Fibroblast of villous mesenchyme (primary cell): ENCODE measurements around the gene LRIT3. TPM values are rescaled to one million over a fixed set of nuclear protein-coding genes. Genes with fewer than 3 reads are reported as not detected.

Experiments
- DNase-seq: peaks from one replicate; pipeline ENCODE4 v3.0.0-alpha.2; 2010; ENCODE audit warnings: low read depth
- H3K4me3 ChIP-seq: 2 replicates; pipeline ENCODE4 v1.5.1; 2011; ENCODE audit warnings: low read depth, mild to moderate bottlenecking, low read length
- total RNA-seq: library from RNA; depleted of rRNA; stranded (reverse); fragments of >200 nt; gene quantifications from 2 replicates; pipeline ENCODE4 v1.2.3, GENCODE V29; 2012
- TF ChIP-seq, protein P1 (sequence below): IDR thresholded peaks from 2 replicates; pipeline ENCODE4 v1.5.1; 2012; ENCODE audit warnings: low read depth, mild to moderate bottlenecking, low read length; ENCODE audit not compliant: insufficient read depth

The LRIT3 gene
- total RNA-seq, 1 donor = not detected

DNA sequence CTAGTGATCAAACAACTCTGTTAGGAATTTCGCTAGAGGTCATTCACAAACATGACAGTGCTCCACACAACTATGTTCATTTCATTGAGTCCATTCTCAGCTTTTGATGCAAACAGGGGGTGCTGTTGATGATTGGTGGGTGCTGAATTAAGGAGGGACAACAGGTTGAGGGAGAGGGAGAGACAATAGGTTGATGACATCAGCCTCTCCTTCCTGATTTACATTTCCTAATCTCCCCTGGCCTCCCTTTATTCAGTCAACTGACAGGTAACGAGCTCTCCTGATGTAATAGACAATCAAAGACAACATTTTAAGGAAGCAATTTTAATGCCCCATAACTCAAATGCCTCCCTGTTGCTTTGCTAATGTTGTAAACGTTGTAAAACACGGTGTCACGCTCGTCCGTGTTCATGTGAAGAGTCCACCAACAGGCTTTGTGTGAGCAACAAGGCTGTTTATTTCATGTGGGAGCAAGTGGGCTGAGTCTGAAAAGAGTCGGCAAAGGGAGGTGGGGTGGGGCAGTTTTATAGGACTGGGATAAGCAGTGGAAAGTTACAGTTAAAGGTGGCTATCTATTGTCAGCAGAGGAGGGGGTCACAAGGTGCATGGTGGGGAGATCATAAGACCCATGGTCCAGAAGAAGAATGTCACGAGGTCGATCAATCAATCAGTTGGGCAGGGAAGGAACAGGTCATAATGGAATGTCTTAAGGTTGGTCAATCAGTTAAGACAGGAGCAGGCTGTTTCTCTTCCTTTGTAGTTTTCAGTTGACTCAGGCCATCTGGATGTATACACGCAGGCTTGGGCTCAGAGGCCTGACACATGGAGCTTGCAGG, 37.1 kb upstream of the LRIT3 start:
- TF ChIP-seq, protein P1, sequence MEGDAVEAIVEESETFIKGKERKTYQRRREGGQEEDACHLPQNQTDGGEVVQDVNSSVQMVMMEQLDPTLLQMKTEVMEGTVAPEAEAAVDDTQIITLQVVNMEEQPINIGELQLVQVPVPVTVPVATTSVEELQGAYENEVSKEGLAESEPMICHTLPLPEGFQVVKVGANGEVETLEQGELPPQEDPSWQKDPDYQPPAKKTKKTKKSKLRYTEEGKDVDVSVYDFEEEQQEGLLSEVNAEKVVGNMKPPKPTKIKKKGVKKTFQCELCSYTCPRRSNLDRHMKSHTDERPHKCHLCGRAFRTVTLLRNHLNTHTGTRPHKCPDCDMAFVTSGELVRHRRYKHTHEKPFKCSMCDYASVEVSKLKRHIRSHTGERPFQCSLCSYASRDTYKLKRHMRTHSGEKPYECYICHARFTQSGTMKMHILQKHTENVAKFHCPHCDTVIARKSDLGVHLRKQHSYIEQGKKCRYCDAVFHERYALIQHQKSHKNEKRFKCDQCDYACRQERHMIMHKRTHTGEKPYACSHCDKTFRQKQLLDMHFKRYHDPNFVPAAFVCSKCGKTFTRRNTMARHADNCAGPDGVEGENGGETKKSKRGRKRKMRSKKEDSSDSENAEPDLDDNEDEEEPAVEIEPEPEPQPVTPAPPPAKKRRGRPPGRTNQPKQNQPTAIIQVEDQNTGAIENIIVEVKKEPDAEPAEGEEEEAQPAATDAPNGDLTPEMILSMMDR = no peak
- H3K4me3 ChIP-seq = no peak overlapping the region
- no peak for DNase-seq

DNA sequence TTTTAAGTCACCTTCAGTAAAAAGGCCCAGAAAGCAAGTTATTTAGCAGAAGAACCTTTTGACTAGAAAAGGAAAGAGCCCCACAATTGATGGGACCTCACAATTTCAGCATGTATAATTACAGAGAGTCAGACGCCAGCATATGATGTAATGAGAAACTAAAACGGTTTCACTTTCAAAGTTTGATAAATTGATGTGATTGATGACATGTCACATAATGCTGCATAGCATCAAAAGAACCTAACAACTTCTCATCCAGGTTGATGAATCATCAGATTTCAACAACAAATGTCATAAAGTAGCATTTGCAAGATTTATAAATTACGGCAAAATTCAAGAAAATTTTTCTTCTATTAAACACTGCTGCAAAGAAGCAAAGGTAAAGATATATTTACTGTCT, 36.2 kb upstream of the LRIT3 start:
- no peak overlapping the region for H3K4me3 ChIP-seq
- TF ChIP-seq, protein P1 = no peak
- no peak for DNase-seq

DNA sequence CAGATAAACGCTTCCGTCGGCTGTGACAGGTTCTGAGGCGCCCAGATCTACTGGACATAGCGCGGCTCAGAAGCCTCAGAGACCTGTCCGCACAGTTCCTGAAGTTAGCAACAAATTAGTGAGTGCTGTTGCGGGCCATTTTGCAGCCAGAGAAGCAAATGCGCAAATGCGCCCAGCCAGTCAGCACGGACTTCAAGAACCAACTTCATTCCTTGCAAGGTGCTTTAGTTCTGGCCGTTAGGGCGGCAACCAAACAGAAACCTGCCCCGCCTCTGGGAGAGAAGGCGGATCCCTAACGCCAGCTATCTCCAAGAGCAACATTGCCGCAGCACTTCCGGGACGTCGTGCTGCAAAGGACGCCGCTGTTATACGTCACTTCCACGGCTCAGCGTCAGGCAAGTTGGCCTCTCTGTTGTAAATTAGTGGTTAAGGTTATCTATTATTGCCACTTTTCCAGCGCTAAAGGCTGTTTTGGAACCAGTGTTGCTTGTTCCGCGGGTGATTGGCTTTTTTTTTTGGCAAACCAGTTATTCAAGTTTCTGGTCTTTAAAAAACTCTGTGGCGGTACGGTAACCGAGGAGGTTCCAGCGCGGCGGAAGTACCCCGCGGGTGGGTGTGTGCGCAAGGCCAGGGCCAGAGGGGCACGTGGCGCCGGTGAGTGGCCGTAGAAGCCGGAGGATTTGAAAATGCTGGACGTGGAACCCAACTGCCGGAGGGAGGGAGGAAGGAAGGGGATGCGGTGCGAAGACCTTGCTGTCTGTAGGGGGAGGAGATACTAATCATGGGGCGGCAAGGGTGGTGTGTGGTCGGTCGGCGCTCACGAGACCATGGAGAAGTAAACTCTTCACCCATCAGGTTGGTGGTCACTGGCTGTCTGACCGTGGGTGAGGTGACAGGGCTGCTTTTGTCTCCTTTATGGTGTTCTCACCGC, 32.5 kb upstream of the LRIT3 start, which contains the start of gene GAR1:
GAR1 (plus strand) TSS at position 612 of the 931 bp plus-strand sequence. CDS start 403 bp downstream, outside the sequence.
- TF ChIP-seq, protein P1 = peak; percentile 2

DNA sequence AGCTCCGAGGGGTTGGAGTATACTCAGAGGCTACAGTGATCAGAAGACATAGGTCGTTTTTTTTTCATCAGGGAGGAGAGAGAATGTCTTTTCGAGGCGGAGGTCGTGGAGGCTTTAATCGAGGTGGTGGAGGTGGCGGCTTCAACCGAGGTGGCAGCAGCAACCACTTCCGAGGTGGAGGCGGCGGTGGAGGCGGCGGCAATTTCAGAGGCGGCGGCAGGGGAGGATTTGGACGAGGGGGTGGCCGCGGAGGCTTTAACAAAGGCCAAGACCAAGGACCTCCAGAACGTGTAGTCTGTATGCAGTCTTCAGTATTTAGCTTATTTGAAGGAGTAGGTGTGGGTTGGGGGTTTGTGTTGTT, 31.8 kb upstream of the LRIT3 start:
- DNase-seq = no peak
- peak overlapping the region; percentile 93 for H3K4me3 ChIP-seq
- TF ChIP-seq, protein P1 = no peak

More for the DNA sequence above, 32.5 kb upstream of the LRIT3 start, which contains the start of gene GAR1:
- peak; percentile 95 for DNase-seq
- H3K4me3 ChIP-seq = peak within 1 kb of the TSS; percentile 93

DNA sequence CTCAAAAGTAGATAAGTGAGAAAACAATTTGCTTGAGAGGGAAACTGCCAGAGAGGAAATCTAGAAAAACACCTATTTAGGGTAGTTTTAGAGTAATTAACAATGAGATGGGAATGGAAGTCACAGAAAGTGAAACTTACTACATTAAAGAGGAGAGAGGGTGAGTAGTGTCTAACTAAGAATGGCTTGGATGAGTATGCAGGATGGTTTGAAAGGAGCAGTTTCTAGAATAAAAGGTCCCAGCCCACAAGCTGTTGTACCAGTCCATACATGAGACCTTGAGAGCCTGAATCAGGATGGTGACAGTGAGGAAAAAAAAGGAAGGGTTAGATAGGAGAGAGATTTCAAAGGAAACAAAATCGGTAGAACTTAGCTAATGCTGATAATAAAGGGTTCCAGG, 31.0 kb upstream of the LRIT3 start:
- peak overlapping the region; percentile 93 for H3K4me3 ChIP-seq
- TF ChIP-seq, protein P1 = no peak
- DNase-seq = no peak

DNA sequence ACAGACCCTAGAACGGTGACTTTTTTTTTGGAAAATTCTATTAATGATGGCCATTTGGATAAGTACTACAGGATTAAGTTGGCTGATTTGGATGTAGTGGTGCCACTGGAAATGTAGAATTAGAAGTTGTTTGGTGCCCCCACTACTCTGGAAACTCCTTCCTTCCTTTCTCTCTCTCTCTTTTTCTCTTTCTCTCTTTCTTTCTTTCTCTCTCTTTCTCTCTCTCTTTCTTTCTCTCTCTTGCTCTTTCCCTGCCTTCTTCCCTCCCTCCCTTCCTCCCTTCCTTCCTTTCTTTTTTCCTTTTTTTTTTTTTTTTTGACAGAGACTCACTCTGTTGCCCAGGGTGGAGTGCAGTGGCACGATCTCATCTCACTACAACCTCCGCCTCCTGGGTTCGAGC, 29.6 kb upstream of the LRIT3 start:
- no peak overlapping the region for H3K4me3 ChIP-seq
- DNase-seq = no peak
- TF ChIP-seq, protein P1 = no peak
